Caco-2 (cell line): ENCODE measurements around the gene SH3RF2. TPM values are rescaled to one million over a fixed set of nuclear protein-coding genes. Genes with fewer than 3 reads are reported as not detected.

Experiments used
- BruUV-seq: library from RNA; stranded (reverse); fragments of 400-500 nt; replicated peaks from 2 replicates; lab custom pipeline; 2021; lab: Mats Ljungman, UMichigan
- CTCF ChIA-PET: fragments of 300-600 bp; sonication (Branson Sonifier 250); formaldehyde crosslinking; loops from one replicate; lab custom pipeline; 2022; ENCODE audit warnings: antibody characterized with exemption; lab: Charles Lee
- POLR2A ChIA-PET: fragments of 300-600 bp; sonication (Branson Sonifier 250); formaldehyde crosslinking; loops from one replicate; lab custom pipeline; 2022; ENCODE audit warnings: antibody characterized with exemption; lab: Charles Lee
- DNase-seq, 2 experiments: peaks; one replicate each; pipeline versions ENCODE4 v3.0.0 to v3.0.0-alpha.2; 2020 to 2022
- H3K27me3 ChIP-seq: replicated peaks from 2 replicates; pipeline ENCODE4 v1.6.0; 2011; ENCODE audit warnings: low read length; ENCODE audit not compliant: control insufficient read depth, insufficient read depth
- H3K36me3 ChIP-seq: 2 replicates; pipeline ENCODE4 v1.5.1; 2011; ENCODE audit warnings: low read length; ENCODE audit not compliant: control insufficient read depth, insufficient read depth
- H3K4me1 ChIP-seq: fragments of 250-450 bp; sonication (Bioruptor Pico); 2 replicates; pipeline ENCODE4 v1.5.1; 2020; ENCODE audit warnings: mild to moderate bottlenecking
- H3K4me3 ChIP-seq: 2 replicates; pipeline ENCODE4 v1.5.1; 2011; ENCODE audit warnings: low read depth, mild to moderate bottlenecking, control low read depth, low read length
- H3K9me3 ChIP-seq: fragments of 250-450 bp; sonication (Bioruptor Pico); 2 replicates; pipeline ENCODE4 v1.5.1; 2020; ENCODE audit warnings: mild to moderate bottlenecking, moderate library complexity
- H3K27ac Mint-ChIP-seq: one replicate; pipeline ENCODE4 v1.8.0; 2022; ENCODE audit warnings: mixed read lengths; ENCODE audit not compliant: unreplicated experiment
- H3K27me3 Mint-ChIP-seq: one replicate; pipeline ENCODE4 v1.8.0; 2022; ENCODE audit warnings: mixed read lengths; ENCODE audit not compliant: insufficient read depth, unreplicated experiment
- H3K36me3 Mint-ChIP-seq: one replicate; pipeline ENCODE4 v1.8.0; 2022; ENCODE audit warnings: mild to moderate bottlenecking, mixed read lengths; ENCODE audit not compliant: insufficient read depth, unreplicated experiment
- H3K4me1 Mint-ChIP-seq: one replicate; pipeline ENCODE4 v1.8.0; 2022; ENCODE audit warnings: low read depth, mixed read lengths; ENCODE audit not compliant: unreplicated experiment
- H3K4me3 Mint-ChIP-seq: one replicate; pipeline ENCODE4 v1.8.0; 2022; ENCODE audit warnings: mild to moderate bottlenecking, moderate library complexity, mixed read lengths; ENCODE audit not compliant: unreplicated experiment
- H3K9me3 Mint-ChIP-seq: one replicate; pipeline ENCODE4 v1.8.0; 2022; ENCODE audit warnings: mixed read lengths; ENCODE audit not compliant: unreplicated experiment
- intact Hi-C: fragments of 100-400 bp; cut with micrococcal nuclease; formaldehyde crosslinking; loops from one replicate; pipeline ENCODE4 v1.10.0; 2022; ENCODE audit not compliant: unreplicated experiment
- total RNA-seq: library from RNA; stranded (reverse); gene quantifications from 2 replicates; pipeline ENCODE4 v1.2.3, GENCODE V29; 2022
- TF ChIP-seq, protein P1 (sequence below), 2 experiments: fragments of 200-600 bp in 1 of 2; IDR thresholded peaks; 1 replicate in 1 of 2; 2 replicates in 1 of 2; pipeline versions ENCODE4 v1.5.1 to v1.8.0; 2011 to 2022; ENCODE audit warnings: antibody characterized with exemption in 1 of 2, control low read depth in 1 of 2, inconsistent platforms in 1 of 2, low read depth in 1 of 2, low read length in 1 of 2, mild to moderate bottlenecking in 1 of 2, moderate library complexity in 1 of 2; ENCODE audit not compliant: insufficient read depth in 1 of 2, severe bottlenecking in 1 of 2, unreplicated experiment in 1 of 2

Gene SH3RF2
- total RNA-seq, 1 experiment from 2014 or later, result 49.4 TPM

DNA sequence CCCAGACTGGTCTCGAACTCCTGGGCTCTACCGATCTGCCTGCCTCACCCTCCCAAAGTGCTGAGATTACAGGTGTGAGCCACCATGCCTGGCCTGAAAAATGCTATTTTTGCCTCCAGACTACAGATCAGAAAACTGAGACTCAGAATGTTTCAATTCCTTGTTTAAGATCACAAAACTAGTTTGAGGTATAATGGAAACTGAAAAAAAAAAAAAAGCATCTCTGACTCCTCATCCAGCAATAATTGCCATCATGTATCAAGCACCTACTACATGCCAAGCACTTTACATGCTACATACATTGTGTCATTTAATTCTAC lies 133.4 kb downstream of the SH3RF2 start:
- Histone ChIP-seq H3K4me3 (no peak overlapping the region), H3K9me3 (no peaks in the 10 kb centered on the region), H3K4me1 (no peaks in the 10 kb centered on the region), H3K36me3 (peaks cover 2% of the 10 kb centered on the region), H3K27me3 (no peaks in the 10 kb centered on the region)
- BruUV-seq, result no TSS peak
- POLR2A ChIA-PET, result no interaction called here
- Mint-ChIP-seq H3K9me3 (no peaks in the 10 kb centered on the region), H3K36me3 (peaks cover 42% of the 10 kb centered on the region), H3K4me1 (no peaks in the 10 kb centered on the region), H3K4me3 (no peak overlapping the region), H3K27ac (no peak overlapping the region), H3K27me3 (no peaks in the 10 kb centered on the region)
- intact Hi-C loops, result no loop called here
- no peak for DNase-seq
- CTCF ChIA-PET, result no interaction called here
- TF ChIP-seq, protein P1, sequence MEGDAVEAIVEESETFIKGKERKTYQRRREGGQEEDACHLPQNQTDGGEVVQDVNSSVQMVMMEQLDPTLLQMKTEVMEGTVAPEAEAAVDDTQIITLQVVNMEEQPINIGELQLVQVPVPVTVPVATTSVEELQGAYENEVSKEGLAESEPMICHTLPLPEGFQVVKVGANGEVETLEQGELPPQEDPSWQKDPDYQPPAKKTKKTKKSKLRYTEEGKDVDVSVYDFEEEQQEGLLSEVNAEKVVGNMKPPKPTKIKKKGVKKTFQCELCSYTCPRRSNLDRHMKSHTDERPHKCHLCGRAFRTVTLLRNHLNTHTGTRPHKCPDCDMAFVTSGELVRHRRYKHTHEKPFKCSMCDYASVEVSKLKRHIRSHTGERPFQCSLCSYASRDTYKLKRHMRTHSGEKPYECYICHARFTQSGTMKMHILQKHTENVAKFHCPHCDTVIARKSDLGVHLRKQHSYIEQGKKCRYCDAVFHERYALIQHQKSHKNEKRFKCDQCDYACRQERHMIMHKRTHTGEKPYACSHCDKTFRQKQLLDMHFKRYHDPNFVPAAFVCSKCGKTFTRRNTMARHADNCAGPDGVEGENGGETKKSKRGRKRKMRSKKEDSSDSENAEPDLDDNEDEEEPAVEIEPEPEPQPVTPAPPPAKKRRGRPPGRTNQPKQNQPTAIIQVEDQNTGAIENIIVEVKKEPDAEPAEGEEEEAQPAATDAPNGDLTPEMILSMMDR (IDR thresholded peaks at IDR 0.05; ENCODE audit: insufficient read depth in 1 of 2, low read depth in 1 of 2, low read length in 1 of 2, severe bottlenecking in 1 of 2, unreplicated experiment in 1 of 2), result no peak

DNA sequence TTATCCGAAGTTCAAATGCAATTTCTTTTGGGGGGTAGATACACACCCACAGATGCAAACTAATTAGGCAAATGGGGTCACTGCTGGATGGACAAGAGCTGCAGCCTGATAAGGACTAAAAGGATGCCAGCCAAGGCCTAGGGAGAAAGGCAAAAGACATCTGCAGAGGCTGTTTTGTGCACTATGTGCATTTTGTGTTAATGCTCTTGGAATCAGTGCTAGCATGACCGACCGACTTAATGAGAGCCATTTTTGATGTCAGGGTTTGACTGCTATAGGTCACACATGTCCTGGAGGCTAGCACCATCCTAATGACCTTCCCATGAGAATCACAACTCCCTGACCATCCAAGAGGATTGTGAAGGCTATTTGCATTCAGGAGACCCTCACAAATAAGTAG lies 134.4 kb downstream of the SH3RF2 start:
- ChIA-PET POLR2A (no interaction called here), CTCF (no interaction called here)
- Histone ChIP-seq H3K27me3 (no peaks in the 10 kb centered on the region), H3K4me3 (no peak overlapping the region), H3K4me1 (no peaks in the 10 kb centered on the region), H3K9me3 (no peaks in the 10 kb centered on the region), H3K36me3 (peaks cover 2% of the 10 kb centered on the region; the same call in 1 of the 2 replicates)
- TF ChIP-seq, protein P1 (IDR thresholded peaks at IDR 0.05; ENCODE audit: insufficient read depth in 1 of 2, low read depth in 1 of 2, low read length in 1 of 2, severe bottlenecking in 1 of 2, unreplicated experiment in 1 of 2), result no peak
- no peak for DNase-seq
- no TSS peak for BruUV-seq
- Mint-ChIP-seq H3K27me3 (no peaks in the 10 kb centered on the region), H3K27ac (no peak overlapping the region), H3K4me3 (no peak overlapping the region), H3K4me1 (no peaks in the 10 kb centered on the region), H3K36me3 (peaks cover 33% of the 10 kb centered on the region), H3K9me3 (no peaks in the 10 kb centered on the region)
- intact Hi-C loops, result no loop called here

DNA sequence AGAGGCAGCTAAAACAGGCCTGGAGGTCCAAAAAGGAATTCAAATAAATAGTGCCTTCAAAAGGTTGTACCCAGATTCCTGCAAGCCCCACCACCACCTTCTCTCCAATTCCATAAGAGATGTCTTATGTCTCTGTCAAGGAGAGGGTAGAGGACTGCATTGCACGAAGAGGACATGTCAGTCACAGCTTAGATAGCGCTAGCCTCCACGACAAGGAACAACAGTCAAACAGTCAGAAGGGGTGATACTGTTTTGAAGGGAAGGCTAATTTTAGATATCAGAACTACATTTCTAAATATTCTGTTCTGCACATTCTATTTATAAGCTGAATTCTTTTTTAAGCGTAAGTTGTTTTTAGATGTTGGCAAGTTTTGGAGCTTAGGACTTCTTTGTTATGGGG lies 134.8 kb downstream of the SH3RF2 start:
- no TSS peak for BruUV-seq
- Mint-ChIP-seq H3K9me3 (no peaks in the 10 kb centered on the region), H3K4me3 (no peak overlapping the region), H3K4me1 (no peaks in the 10 kb centered on the region), H3K36me3 (peaks cover 37% of the 10 kb centered on the region), H3K27ac (no peak overlapping the region), H3K27me3 (no peaks in the 10 kb centered on the region)
- Histone ChIP-seq H3K36me3 (no peaks in the 10 kb centered on the region; the same call in 1 of the 2 replicates), H3K4me1 (no peaks in the 10 kb centered on the region), H3K9me3 (no peaks in the 10 kb centered on the region), H3K27me3 (no peaks in the 10 kb centered on the region), H3K4me3 (no peak overlapping the region)
- TF ChIP-seq, protein P1 (IDR thresholded peaks at IDR 0.05; ENCODE audit: insufficient read depth in 1 of 2, low read depth in 1 of 2, low read length in 1 of 2, severe bottlenecking in 1 of 2, unreplicated experiment in 1 of 2), result no peak
- intact Hi-C loops, result no loop called here
- POLR2A ChIA-PET, result interaction anchor here (0.6 kb wide), 1 partner anchor 184 kb away, joined by 3 read pairs; no protein-coding TSS in a partner anchor
- CTCF ChIA-PET, result no interaction called here
- no peak for DNase-seq
